ENCODE data around the gene S100A7.
"Not testable (repeated sequence)": the region's sequence is repeated elsewhere in the genome, so short reads cannot be mapped to it uniquely, and the experiment has no call there.

Gene S100A7

DNA sequence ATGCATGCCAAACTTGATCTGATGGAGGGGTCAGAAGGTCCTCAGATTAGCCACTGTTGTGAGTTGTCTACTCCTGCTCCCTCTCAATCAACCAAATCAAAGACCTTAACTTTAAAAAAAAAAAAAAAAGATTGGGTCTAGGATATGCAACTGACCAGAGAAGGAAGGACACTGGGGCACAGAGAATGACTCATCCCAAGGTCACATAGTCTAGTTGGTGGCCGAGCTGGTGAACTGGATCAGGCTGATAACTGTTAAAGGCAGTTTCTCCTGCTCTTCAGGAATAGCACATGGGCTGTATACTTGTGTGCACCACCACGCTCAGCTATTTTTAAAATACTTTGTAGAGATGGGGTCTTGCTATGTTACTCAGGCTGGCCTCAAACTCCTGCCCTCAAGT, 14.8 kb upstream of the S100A7 start:
- DNase-seq = no peak

DNA sequence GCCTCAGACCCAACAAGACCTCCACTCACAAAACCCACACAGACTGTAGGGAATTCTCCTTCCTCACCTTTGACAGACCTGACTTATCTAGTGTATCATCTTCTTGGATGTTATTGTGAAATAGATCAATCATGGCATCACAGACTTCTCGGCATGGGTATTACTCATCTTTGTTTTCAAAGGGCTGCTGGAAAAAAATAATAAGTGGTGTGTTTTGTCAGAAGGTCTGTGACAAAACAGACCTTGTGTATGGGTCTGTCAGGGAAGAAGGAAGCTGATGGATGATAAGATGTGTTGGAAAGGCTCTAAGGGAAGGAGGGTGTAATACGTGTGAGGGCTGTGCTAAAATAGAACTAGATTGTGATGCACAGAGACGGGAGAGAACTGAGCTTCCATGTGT, 13.9 kb upstream of the S100A7 start:
- DNase-seq = no peak

DNA sequence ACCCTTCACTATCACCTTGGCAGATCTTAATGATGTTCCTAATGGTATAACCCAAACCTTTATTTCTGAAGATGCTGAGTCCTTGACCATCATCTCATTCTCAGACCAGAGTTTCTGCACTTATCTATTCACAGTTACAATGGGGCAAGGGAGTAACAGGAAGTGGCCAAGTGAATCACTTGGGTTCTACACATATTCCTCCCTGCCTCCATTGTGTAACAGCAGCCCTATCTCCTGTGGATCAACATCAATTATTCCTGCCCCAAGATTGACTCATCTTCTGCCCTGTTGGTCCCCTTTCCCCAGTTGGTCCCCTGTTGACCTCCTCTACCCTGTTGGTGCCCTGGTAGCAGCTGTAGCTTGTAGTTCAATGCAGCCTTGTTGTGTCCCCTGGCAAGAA, 10.3 kb upstream of the S100A7 start:
- DNase-seq = no peak

DNA sequence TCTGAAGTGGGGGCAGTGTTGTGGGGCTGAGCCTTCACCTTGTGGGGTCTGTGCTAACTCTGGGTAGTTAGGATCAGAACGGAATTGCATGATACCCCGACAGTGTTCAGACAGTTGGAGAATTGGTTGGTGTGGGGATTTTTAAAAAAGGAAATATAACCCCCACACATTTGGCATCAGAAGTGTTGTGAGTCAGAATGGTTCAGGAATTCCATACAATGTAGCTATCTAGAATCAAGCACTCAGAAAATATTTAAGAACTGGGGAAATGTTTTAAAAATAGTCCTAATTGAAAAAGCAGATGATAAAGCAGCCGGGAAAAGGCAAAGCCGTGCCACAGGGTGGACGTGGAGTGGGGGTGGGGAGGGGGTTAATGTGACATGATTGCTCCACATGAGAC, 6.5 kb upstream of the S100A7 start:
- no peak for DNase-seq

DNA sequence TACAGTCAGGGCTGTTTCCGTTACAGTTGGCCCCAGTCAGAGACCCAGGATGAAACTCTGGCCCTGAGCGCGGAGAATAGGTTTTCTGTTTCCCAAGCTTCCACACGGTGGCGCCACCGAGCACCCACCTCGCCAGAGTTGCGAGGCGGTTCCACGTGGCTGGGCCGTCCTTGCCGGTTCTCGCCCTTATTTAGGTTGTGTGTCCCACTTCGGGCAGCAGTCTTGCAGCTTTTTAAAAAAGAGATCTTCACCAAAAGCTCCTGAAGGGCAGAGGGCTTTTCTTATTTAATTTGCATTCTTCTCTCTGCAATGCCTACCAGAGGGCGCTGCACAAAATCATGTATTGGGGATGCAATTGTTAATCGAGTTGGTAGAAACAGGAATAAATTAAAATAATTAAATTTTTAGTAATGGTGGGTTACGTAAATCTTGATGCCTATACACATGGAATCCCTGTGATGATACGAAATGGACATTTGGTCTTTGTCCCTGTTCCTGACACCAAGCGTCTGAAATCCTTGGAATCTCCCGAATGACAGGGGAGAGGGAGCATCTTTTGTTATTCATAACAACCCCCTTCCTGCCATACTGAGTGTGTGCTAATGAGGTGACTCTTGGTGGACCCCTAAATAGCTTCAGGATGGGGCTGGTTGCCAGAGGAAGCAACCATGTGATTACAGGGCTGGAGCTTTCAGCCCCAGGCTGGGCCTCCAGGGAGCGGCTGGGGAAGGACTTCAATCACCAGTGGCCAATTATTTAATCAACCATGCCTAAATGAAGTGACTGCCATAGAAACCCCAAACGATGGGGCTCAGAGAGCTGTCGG, 5.6 kb upstream of the S100A7 start:
- no peak for DNase-seq

DNA sequence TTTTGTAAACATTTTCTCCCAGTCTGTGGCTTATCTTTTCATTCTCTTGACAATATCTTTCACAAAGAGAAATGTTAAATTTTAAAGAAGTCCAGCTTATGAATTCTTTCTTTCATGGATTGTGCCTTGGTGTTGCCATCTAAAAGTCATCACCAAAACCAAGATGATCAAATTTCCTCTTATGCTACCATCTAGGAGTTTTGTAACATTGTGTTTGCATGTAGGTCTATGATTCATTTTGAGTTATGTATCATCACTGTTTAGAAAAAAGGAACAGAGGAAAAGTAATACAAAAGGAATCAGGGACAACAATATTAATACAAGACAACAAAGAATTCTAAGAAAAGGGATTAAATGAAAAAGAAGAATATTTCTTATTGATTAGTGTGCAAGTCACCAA, 2.3 kb upstream of the S100A7 start:
- not testable (repeated sequence) for DNase-seq

DNA sequence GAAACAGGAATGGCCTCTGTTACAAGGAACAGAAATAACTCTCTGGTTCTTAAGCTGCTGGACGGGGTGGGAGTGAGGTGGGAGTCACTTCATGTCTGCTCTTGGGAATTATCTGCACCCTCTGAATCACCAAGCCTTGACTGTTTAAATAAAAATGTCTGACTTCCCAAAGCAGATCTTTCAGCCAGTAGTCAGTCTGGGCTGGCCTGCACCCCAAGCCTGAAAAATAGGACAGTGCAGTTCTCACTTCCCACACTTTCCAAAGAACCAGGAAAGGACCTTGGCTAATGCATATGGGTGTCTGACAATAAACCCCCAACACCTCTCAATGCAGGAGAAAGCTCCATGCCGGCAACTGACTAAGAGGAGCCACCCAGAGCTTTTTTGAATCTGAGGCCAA, 796 bp downstream of the S100A7 start:
- DNase-seq = no peak

DNA sequence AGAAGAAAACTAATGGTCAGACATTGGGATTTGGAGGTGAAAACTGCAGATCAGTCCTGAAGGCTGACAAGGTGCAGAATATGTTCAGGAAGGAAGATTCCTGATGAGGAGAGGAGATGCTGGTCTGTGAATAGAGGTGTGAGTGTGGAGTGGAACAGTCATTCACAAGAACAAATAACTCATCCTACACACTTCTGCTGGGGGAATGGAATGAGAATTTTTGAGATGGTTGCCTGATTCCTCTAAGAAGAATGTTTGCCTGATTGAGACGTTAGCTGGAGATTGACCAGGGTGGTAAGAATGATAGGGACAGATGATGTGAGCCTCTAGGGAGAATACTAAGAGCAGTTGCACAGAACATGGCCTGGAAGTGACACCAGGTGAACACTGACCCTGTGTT, 4.1 kb downstream of the S100A7 start:
- no peak for DNase-seq

DNA sequence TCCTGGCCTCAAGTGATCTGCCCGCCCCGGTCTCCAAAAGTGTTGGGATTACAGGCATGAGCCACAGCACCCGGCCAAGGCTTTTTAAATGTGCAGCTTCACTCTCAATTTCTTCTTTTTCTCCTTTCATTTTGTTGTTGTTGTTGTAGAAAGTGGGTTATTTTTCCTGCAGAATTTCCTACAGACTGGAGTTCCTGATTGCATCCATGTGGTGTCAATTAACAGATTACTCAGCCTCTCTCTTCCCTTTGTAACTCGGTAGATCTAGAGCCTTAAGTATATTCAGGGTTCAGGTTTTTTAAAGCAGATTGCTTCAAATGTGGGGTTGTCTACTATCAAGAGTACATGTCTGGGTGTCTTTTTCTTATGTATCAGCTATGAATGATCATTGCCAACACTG, 11.6 kb downstream of the S100A7 start:
- DNase-seq = not testable (repeated sequence)

DNA sequence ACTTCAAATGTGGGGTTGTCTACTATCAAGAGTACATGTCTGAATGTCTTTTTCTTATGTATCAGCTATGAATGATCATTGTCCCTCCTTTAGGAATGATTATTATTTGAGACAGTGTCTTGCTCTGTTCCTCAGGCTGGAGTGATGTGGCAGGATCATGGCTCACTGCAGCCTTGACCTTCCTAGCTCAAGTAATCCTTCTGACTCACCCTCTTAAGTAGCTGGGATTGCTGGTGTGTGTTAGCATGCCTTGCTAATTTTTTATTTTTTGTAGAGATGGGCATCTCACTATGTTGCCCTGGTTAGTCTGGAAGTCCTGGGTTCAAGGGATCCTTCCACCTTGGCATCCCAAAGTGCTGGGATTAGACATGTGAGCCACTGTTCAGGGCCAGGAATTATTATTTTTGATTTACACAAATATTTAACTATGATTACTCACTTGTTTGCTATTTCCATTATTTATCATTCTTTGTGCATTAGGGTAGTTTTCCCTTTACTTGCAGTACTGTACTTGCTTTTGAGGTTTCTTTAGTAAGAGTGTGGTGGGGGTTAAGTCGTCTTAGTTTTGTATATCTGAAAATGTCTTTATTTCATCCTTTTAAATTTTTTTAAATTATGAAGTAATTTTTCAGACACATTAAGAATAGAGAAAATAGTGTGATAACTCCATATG, 12.8 kb downstream of the S100A7 start:
- DNase-seq = no peak

DNA sequence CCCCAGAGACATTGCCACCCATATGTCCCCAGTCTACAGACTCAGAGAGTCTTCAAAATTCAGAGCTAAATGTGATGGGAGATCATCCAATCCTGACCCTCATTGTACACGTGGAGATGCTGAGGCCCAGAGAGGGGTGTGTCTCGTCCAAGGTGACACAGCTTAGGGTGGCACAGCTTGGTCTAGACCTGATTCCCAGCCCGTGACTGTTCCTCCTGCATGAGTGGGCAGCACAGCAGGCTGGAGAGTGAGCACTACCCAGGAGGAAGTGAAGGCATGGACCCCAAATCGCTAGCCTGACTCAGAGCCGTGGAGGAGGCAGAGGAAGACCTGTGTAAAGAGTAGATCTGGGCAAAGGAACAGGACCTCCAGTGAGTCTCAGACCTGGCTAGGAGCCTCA, 16.4 kb downstream of the S100A7 start:
- DNase-seq = no peak

DNA sequence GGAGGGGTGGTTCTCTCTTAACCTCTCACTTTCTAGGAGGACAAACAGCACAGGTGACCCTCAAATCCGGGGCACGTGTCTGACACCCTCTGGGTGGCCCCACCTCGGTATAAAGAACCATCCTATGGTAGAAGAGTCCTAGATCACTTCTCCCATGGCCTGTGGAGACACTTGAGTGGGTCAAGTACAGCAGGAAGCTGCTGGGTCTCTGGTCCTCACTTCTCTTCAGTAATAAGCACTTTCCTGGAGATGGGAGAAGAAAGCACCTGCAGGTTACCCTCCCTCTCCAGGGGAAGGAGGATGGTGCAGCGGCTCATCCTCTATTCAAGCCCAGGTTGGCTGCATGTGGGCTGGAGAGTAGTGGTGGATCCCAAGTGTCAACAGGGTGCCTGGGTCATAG, 17.0 kb downstream of the S100A7 start:
- DNase-seq = no peak

DNA sequence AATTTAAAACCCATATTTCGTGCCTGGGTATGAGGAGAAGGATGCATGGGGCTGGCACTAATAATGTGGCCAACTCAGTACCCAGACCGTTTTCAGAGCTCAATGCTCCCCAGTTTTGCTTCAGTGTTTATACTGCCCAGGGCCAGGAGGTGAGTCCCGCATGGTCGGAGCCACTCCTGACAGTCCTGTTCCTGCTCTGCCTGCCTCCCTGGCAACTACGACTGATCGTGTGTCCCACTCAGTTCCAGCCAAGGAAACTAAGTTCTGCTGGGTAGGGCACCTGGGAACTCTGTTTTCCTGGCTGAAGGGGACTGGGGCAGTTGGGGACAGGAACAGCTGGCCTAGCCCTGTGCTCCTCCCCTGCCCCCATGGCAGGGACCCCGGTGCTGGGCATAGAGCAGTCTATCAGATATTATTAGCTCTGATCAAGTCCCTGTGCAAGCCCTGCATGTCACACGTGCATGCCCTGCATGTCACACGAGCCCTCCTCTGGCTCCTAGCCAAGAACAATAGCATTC, 19.2 kb downstream of the S100A7 start:
- peak; percentile 68 for DNase-seq

DNA sequence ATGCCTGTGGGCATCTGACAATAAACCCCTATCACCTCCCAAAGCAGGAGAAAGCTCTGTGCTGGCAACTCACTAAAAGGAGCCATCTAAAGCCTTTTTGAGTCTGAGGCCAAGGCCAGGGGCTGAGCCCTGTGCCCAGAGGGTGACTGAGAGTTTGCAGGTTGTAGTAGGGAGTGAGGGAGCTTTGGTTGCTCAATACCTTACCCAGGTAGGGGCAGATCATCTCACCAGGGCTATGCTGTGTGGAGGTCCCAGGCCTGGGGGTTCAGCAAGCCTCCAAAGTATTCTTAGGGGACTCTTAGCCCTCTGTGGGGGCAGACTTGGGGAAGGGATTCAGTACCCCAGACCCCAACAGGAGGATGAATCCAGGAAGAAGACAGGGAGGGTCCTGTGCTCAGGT, 21.2 kb downstream of the S100A7 start:
- DNase-seq = no peak

DNA sequence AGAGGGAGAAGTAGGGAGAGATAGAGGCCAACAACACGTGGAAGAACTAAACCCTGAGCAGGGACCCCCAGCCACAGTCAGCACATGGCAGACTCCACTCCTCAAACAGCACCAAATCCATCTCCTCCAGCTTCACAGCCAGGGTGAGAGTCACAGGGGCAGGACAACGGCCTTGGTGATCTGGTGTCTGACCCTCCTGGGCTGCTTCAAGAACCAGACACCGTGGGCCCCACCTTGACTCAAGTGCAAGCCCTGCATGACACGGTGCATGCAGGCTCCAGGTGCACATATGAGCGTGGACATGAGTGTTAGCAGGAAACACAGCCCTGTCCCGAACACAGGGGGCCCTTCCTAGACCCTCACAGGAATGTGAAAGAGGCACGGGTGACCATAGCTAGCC, 21.9 kb downstream of the S100A7 start:
- no peak for DNase-seq

DNA sequence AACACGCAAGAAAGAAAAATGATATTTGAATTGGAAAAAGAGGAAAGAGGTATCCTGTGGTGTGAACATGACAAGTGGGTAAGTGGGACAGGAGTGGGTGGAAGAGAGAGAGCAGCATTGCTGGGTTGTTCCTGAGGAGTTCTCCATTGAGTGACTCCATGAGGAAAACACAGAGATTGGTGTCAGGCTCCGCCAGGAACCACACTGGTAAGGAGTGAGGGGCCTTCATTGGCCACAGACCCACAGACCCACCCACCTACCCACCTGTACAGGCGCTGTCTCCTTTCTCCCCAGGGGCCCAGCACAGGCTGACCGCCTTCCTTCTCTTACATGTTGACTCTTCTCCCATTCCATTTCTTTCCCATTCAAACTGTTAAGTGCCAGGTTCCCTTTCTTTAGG, 23.2 kb downstream of the S100A7 start:
- no peak for DNase-seq

DNA sequence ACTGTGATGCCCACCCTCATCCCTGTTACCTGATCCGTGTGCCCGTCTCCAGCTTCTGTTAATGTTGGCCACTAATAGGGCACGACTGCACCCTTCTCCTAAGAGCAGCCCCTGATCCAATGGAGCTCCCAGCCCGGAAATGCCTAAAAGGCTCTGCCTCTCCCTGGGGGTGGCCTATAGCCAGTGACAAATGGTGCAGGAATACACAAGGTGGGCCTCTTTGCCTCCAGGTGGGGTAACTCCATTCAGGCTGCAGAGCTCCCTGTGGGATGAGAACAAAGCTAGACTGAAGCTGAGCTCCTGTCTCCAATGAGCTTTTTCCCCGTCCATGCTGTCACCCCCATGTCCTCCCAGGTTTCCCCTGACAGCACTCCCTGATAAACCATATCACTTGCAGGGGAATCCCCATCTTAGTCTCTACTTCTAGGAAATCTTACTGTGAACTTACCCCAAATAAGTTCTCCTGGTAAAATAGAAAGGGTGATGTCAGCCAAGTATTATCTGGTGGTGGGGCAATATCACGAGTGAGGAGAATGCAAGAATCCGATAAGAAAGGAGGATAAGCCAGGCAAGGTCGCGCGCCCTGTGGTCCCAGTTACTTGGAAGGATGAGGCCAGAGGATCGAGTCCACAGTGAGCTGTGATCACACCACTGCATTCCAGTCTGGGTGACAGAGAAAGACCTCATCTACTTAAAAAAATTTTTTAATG, 25.6 kb downstream of the S100A7 start:
- DNase-seq = no peak

DNA sequence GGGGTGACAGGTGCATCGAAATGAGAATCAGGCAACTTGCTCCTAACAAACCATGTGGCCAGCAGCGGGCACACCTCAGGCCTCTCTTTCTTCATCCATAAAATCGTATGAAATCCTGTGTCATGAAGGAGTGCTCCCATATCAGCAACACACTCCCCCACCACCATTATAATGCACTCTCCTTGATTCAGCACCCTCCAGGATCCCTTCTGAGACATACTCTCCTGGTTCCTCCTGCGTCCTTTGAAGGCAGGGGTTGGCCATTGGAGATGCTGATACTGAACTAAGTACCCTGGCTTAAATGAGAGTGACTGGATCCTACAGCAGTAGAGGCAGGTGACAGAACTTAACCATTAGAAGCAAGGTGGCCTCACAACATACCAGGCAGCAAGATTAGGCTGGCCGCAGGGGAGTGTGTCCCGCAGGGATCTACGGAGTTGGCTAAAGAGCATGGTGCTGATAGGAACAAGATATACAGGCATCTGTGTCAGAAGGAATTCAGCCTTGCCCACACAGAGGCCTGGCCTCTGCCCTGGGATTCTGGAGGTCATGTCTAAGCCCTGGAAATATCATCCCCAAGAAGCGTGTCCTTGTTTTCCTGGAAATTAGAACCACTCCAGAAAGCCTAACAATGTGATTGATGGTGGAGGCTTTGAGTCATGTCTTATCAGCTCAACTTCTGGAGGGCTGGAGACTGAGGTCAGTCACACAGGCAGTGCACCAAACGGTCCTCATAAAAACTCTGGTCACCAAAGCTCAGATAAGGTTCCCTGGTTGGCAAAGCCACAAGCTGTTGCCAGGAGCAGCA, 27.4 kb downstream of the S100A7 start:
- DNase-seq = no peak

DNA sequence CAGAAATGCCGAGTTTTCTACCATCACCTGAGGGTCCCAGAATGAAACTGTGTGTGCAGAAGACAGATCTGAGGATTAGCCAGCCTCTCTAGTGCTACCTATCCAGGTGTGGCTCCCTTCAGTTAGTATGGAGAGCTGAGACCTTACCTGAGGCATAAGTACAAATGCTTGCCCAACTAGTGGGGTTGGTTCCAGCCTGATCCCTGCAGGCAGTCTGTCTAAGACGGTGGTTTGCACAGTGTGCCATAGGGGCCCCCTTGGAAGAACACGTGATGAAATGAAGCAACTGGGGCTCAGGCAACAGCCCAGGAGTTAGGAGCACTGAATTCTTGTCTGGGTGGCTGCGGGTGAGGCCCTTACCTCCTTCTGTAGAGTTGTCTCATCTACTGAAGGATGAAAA, 28.5 kb downstream of the S100A7 start:
- DNase-seq = no peak

DNA sequence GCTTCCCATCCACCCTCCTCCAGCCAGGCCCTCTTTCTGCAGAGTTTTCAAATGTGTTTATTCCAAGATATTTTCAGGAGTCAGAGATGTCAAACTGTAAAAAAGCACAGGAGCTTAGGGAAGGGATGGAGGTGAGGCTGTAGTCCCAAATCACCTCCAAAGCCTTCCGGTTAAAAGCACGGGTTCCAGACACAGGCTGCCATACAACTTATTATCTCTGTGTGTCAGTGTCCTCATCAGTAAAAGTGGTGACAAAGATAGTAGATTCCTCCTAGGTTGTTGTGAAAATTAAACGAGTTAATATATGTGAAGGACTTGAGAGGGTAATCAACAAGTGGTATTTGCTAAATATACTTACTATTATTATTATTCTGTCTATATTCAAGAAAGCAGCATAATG, 29.0 kb downstream of the S100A7 start:
- DNase-seq = no peak

DNA sequence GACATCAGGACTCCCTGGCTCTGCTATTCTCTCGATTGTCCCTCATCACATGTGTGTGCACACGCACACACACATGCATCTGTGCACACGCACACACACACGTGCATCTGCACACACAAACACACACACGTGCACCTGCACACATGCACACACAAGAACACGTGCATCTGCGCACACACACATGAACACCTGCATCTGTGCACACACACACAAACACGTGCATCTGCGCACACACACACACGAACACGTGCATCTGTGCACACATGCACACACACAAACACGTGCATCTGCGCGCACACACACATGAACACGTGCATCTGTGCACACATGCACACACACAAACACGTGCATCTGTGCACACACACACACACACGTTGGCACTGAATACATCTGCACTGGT, 29.4 kb downstream of the S100A7 start:
- DNase-seq = no peak

DNA sequence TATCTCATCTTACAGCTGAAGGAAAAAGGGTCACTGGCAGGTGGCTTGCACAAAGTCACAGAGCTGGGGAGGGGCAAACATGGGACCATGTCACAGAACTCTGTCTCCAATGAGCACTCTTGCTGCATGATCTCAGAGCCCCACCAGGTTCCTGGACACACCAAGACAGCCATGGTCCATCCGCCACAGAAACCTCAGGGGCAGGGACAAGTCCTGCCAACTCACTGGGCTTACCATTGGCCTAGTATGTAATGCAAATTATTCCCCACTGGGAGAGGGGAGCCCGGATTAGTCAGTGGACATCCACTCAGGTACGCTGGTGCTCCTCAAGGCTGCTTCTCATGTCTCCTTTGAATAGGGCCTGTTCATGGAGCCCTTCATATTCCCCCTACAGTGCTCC, 29.9 kb downstream of the S100A7 start:
- no peak for DNase-seq

DNA sequence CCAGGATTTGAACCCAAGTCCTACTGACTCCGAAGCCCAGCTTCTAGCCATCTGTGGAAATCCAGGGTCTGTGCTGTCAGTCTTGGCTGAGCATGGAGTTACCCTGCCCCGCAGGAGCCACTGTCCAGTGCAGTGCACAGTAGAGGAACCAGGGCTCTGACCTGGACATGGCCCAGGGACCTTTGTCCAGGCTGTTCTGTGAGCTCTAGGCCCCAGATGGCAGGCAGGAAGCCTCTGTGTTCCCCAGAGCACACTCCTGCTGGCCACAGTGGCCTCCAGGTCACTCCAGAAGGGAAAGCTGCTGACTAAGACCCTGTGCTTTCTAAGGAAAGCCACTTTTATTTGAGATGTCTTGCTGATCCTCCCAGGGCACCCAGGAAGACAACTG, 30.3 kb downstream of the S100A7 start:
- no peak for DNase-seq

Data from NCI-H774 (cell line).